ENCODE measurements around the gene ELAC2. TPM values are rescaled to one million over a fixed set of nuclear protein-coding genes. Genes with fewer than 3 reads are reported as not detected.

ELAC2 gene
- total RNA-seq, 4 donors from 2014 or later, result 60.8 to 89.5 (median 77.9) TPM

GRCh38 chr17:13030459-13031300, 12.9 kb upstream of the ELAC2 start:
- TF ChIP-seq CTCF (IDR thresholded peaks at IDR 0.05), result peak in 1 of 3 donors; percentile 7
- ATAC-seq (ENCODE audit: low FRiP score) (no peak), DNase-seq (ENCODE audit: low spot score) (no peak)

- TF ChIP-seq CTCF (IDR thresholded peaks at IDR 0.05), result no peak
- DNase-seq (ENCODE audit: low spot score), result no peak
- no peak for ATAC-seq (ENCODE audit: low FRiP score)
These were observed 12.2 kb upstream of the ELAC2 start for GRCh38 chr17:13030056-13030455.

- TF ChIP-seq CTCF (IDR thresholded peaks at IDR 0.05), result no peak
- DNase-seq (ENCODE audit: low spot score) (no peak), ATAC-seq (ENCODE audit: low FRiP score) (no peak)
These were observed 11.5 kb upstream of the ELAC2 start for GRCh38 chr17:13029340-13029739.

- DNase-seq (ENCODE audit: low spot score), result no peak
- TF ChIP-seq CTCF (IDR thresholded peaks at IDR 0.05), result no peak
These were observed 9.4 kb upstream of the ELAC2 start for GRCh38 chr17:13027246-13027645.

GRCh38 chr17:13025687-13026086, 7.9 kb upstream of the ELAC2 start:
- no peak for TF ChIP-seq CTCF (IDR thresholded peaks at IDR 0.05)
- ATAC-seq (ENCODE audit: low FRiP score) (no peak), DNase-seq (ENCODE audit: low spot score) (no peak)

More at GRCh38 chr17:13027246-13027645, 9.4 kb upstream of the ELAC2 start:
- ATAC-seq (ENCODE audit: low FRiP score), result no peak

GRCh38 chr17:13025258-13025627, 7.4 kb upstream of the ELAC2 start:
- ATAC-seq (ENCODE audit: low FRiP score) (no peak), DNase-seq (ENCODE audit: low spot score) (no peak)
- TF ChIP-seq CTCF (IDR thresholded peaks at IDR 0.05), result no peak

All from omental fat pad (tissue), 4 donors.